DMS 273 treated with DMSO at 0.1 percent for 48 hours (cell line): ENCODE measurements around the gene CD180.

Experiments
- DNase-seq: peaks from one replicate; lab custom pipeline; 2025; lab: John Stamatoyannopoulos, UW

Gene CD180

GRCh38 chr5:67211926-67212325, 15.3 kb upstream of the CD180 start:
- DNase-seq, result no peak

GRCh38 chr5:67209141-67209771, 12.7 kb upstream of the CD180 start:
- peak; percentile 80 for DNase-seq

DNA sequence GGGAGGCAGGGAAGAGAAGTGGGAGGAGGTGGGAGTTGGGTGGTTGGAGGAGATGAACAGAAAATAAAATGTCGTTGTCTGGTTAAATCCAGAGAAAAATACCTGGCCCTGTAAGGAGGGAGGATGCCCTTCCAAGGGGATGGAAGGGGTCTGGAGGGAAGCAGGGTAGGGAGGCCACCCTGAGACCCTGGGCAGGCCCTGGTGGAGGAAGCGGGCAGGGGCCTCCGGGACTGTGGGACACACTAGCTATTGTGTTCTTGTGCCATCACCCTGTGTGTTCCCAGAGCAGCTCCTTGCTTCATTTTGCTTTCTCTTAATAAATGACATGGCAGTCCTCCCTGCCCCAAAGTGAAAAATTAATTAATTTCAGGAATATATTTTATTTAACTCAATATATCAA, 11.8 kb upstream of the CD180 start:
- no peak for DNase-seq

DNA sequence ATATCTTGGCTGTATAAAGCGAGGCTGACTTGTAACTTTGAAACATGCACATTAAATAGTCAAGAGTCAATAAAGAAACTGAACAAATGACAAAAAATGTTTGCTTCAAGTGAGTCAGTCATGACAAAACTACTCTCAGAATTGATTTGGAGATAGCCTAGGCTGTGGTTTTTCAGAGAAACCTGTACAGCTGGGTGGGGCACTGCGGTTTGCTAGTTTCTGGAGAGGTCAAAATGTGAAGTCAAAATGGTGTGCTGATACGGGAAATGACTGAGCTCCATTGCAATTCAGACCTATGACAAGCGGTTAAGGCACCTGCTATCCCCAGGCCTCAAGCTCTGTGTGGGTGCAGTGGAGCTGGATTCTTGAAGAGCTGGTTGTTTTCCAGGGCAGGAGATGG, 10.3 kb upstream of the CD180 start:
- DNase-seq, result no peak

- DNase-seq, result no peak
Measured at GRCh38 chr5:67206461-67206860, 9.9 kb upstream of the CD180 start.

DNA sequence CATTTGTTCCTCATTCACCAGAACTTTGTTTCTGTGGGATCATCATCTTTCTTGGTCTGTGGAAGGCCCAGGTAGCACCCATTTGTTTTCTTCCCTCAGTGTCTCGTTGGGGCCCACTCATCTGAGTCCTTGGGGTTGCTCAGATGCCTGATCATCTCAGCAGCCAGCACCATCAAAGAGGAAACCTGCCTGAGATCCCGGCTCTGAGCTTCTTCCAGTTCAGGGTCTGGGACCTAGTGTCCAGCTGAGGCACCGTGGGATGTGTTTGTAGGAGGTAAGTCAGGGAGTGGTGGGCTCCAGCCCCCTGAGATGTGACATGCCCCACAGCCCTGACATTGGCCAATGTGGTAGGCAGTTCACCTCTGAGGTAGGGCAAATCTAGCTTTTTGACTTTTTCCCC, 9.4 kb upstream of the CD180 start:
- no peak for DNase-seq

GRCh38 chr5:67204821-67205220, 8.2 kb upstream of the CD180 start:
- no peak for DNase-seq

DNA sequence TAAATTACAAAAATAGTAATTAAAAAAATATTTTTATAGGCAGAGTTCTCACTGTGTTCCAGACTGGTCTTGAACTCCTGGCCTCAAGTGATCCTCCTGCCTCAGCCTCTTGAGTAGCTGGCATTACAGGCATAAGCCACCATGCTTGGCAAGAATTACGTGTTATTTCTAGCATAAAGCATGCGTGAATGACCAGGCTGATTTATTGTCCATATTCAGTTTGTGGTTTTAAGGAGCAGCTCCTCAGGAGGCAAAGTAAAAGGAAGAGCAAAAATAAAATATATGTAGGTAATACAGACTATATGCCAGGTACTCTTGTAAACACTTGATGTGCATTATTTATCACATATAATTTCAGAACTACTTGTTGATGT, 7.1 kb upstream of the CD180 start:
- peak; percentile 40 for DNase-seq

- DNase-seq, result no peak
Measured at GRCh38 chr5:67202828-67203227, 6.2 kb upstream of the CD180 start.

GRCh38 chr5:67201897-67202549, 5.4 kb upstream of the CD180 start:
- no peak for DNase-seq

- DNase-seq, result no peak
Measured at GRCh38 chr5:67200809-67201562, 4.4 kb upstream of the CD180 start.

- DNase-seq, result no peak
Measured at GRCh38 chr5:67199859-67200258, 3.3 kb upstream of the CD180 start.

- DNase-seq, result no peak
Measured at GRCh38 chr5:67198917-67199316, 2.3 kb upstream of the CD180 start.

DNA sequence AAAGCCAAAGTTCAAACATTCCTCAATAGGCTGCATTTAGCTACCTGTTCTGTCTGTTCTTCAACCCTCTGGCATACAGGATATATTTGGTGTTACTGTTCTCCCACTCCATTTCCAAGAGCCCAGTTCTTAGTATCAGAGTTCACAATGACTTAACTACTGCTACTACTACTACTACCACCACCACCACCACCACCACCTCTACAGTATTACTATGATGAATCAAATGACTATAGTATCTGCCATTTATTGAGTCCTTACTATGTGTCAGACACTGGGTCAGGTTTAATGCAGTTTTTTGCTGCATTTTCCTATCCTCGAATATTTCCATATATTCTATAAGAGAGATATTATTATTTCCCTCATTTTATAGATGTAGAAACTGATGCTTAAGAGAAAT, 937 bp upstream of the CD180 start:
- no peak for DNase-seq

DNA sequence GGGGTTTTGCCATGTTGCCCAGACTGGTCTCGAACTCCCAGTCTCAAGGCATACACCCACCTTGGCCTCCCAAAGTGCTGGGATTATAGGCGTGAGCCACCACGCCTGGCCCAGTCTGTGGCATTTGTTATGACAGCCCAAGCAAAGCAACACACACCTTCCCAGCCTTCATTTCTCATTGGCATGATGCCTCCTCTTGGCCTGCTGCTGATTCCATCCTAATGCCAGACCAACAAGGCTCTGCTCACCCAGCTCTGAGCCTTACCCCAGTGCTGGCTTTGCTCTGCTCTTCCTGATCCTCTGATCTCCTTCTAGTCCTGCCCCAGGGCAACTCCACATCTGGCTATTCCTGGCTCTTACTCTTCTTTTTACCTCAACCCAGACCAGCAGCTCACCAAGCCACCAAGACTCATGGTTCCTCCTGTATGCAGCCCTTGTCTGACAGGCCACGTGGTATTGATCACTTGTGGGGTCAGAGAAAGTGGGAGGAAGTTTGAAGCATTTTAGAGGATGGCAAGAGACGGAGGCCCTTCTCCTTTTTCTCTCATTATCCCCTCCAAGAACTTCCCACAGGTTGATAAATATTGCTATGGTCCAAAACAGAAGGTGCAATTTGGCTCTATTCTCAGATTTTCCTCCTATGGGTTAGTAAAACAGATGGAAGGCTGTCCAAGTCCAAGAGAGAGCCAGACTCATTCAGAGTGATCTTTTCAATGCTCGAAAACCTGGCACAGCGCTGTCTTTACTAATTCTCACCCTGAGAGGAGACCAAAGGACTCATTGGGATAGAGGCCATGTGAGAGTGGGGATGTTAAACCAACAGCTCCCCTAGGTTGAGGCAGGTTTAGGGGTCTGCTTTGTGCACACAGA, 958 bp downstream of the CD180 start:
- DNase-seq, result no peak

- DNase-seq, result no peak
Measured at GRCh38 chr5:67194166-67194565, 2.4 kb downstream of the CD180 start.

DNA sequence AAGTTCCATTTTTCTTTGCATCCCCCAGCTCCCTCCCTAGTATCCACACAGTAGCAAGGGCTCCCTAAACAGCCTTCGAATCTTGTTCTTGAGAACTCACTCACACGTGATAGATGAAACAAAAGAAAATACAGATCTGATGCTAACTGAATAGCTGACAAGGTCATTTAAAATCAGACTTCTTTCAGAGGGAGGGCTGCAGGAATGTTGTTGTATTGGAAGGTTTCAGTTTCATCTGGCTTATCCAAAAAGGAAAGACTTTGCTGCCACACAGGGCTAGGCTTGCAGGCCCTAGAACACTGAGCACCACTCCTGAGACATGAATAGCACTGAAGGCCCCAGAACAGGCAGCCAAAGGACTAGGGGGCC, 3.2 kb downstream of the CD180 start:
- no peak for DNase-seq

- no peak for DNase-seq
Measured at GRCh38 chr5:67192719-67193438, 3.7 kb downstream of the CD180 start.

- DNase-seq, result no peak
Measured at GRCh38 chr5:67190861-67191260, 5.7 kb downstream of the CD180 start.

DNA sequence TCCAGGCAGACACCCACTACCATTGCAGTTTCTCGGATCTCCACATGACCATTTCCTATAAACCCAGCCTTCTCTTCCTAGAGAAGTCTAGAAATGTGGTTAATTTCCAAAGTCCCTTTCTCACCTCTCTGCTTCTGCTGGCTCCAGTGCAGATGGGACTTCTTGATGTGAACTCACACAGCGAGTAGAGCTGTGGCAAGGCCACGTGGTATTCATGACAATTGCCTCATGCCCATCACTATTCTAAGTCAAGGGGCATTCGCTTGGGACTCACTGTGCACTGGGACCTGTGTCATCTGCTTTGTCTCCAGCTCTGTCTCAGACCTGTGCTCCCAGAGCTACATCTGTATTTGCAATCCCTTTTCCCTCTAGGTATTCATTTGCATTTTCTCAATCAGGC, 6.2 kb downstream of the CD180 start:
- DNase-seq, result no peak

DNA sequence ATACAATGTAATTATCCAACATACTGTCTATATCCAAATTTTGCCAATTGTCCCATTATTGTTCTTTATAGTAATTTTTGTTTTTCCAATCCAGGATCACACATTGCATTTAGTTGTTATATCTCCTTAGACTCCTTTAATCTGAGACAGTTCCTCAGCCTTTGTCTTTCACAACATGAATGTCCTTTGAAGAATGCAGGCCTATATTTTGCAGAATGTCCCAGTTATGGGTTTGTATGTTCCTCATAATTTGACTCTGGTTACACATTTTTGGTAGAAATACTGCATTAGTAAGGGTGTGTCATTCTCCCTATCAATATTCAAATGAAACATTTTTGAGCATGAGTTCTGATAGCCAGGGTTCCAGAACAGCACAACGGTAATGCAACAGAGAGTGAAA, 6.7 kb downstream of the CD180 start:
- DNase-seq, result no peak

DNA sequence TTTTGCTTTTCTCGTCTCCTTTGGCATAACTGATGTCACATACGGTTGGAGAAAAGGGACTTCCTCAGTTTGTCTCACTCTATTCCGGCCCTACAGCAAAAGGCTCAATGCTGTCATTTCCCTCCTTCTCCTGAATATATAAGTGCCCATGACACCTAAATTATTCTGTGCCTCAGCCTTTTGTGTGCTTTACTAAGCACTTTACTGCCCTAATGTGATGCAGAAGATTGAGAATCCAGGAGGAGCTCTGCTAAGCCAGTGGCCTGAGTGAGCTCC, 7.6 kb downstream of the CD180 start:
- no peak for DNase-seq
